Sigmoid colon (tissue), 7 donors: ENCODE results near the gene TPRKB. TPM values are rescaled to one million over a fixed set of nuclear protein-coding genes. Genes with fewer than 3 reads are reported as not detected.
A peak's percentile ranks its signal among the peaks of the same experiment; 100 is the strongest.
"Not testable (repeated sequence)": the region's sequence is repeated elsewhere in the genome, so short reads cannot be mapped to it uniquely, and the experiment has no call there.

Experiments used
- DNase-seq: peaks from one replicate; pipeline ENCODE4 v3.0.0-alpha.2; 2019
- H3K27ac ChIP-seq, 4 donors: fragments of 200-600 bp; sonication (generic); one replicate each; pipeline ENCODE4 v1.5.1; 2016 to 2019; ENCODE audit warnings: mild to moderate bottlenecking in 1 of 4
- H3K27me3 ChIP-seq, 3 donors: fragments of 200-600 bp; sonication (generic); one replicate each; pipeline ENCODE4 v1.5.1; 2019; ENCODE audit warnings: mild to moderate bottlenecking in 1 of 3
- H3K36me3 ChIP-seq, 4 donors: fragments of 200-600 bp; sonication (generic); one replicate each; pipeline ENCODE4 v1.5.1; 2016 to 2019
- H3K4me1 ChIP-seq, 4 donors: fragments of 200-600 bp; sonication (generic); one replicate each; pipeline ENCODE4 v1.5.1; 2017 to 2019
- H3K4me3 ChIP-seq, 4 donors: fragments of 200-600 bp; sonication (generic); one replicate each; pipeline ENCODE4 v1.5.1; 2017 to 2019; ENCODE audit warnings: mild to moderate bottlenecking in 2 of 4, moderate library complexity in 1 of 4
- H3K9me3 ChIP-seq, 4 donors: fragments of 200-600 bp in 3 of 4; sonication (generic) in 3 of 4; one replicate each; pipeline versions ENCODE4 v1.5.1 to v1.6.1; 2013 to 2019
- EP300 ChIP-seq, 4 donors: sonication (generic); formaldehyde crosslinking; IDR thresholded peaks; one replicate each; pipeline ENCODE4 v1.6.1; 2017; ENCODE audit warnings: antibody characterized with exemption in 4 of 4
- POLR2A ChIP-seq, 2 donors: fragments of 450-650 bp; IDR thresholded peaks; one replicate each; pipeline ENCODE4 v1.6.1; 2016; ENCODE audit warnings: antibody characterized with exemption in 2 of 2, mild to moderate bottlenecking in 2 of 2, moderate library complexity in 2 of 2
- POLR2AphosphoS5 ChIP-seq, 4 donors: sonication (generic); formaldehyde crosslinking; IDR thresholded peaks; one replicate each; pipeline ENCODE4 v1.6.1; 2017; ENCODE audit warnings: antibody characterized with exemption in 4 of 4
- WGBS, 2 donors: extraction: QIAGEN DNeasy Blood & Tissue Kit; methylation state at CpG; one replicate each; pipeline ENCODE4 v1.1.7; 2013; 5-methylcytosine and 5-hydroxymethylcytosine counted together
- intact Hi-C: fragments of 100-400 bp; cut with DNase I; formaldehyde crosslinking; loops from one replicate; pipeline ENCODE4 v1.15.1; 2023
- polyA plus RNA-seq, 3 donors: library from polyadenylated mRNA; stranded (reverse); fragments of 200-250 nt; gene quantifications; one replicate each; pipeline ENCODE4 v1.2.3, GENCODE V29; 2013
- total RNA-seq, 4 donors: library from RNA; depleted of rRNA; stranded (reverse); fragments of >200 nt; gene quantifications; one replicate each; pipeline ENCODE4 v1.1.0, GENCODE V29; 2016
- TF ChIP-seq, protein P1 (sequence below), 4 experiments: fragments of 450-650 bp in 3 of 4; fragments of 200-600 bp in 1 of 4; IDR thresholded peaks; one replicate each; pipeline ENCODE4 v1.5.1; 2016 to 2019; ENCODE audit warnings: antibody characterized with exemption in 4 of 4, mild to moderate bottlenecking in 3 of 4, moderate library complexity in 2 of 4
- donor health status: healthy with polysubstance abuse.
- donor health status: Bipolar disorder and iron deficiency.
- donor health status: healthy.

TPRKB gene
- total RNA-seq (10 to 100 TPM; 19.0 to 45.9 (median 40.2) TPM), polyA plus RNA-seq (10 to 100 TPM; 53.8 to 86.2 (median 77.5) TPM)

- WGBS, 2 donors, result 1 to 2% methylated on average over 49 of the region's 49 CpGs
- peaks cover 0 to 28% (median 6%) of the 10 kb centered on the region in 4 donors for H3K36me3 ChIP-seq
- H3K9me3 ChIP-seq, result no peaks in the 10 kb centered on the region
- H3K4me1 ChIP-seq, result peaks cover 0 to 19% (median 14%) of the 10 kb centered on the region in 4 donors
- TF ChIP-seq POLR2A (IDR thresholded peaks at IDR 0.05) (peak; percentile 35 to 39), POLR2AphosphoS5 (IDR thresholded peaks at IDR 0.05) (peak; percentile 64 to 90 (median 89)), EP300 (IDR thresholded peaks at IDR 0.05) (peak in 1 of 4 donors; percentile 33)
- TF ChIP-seq, protein P1, sequence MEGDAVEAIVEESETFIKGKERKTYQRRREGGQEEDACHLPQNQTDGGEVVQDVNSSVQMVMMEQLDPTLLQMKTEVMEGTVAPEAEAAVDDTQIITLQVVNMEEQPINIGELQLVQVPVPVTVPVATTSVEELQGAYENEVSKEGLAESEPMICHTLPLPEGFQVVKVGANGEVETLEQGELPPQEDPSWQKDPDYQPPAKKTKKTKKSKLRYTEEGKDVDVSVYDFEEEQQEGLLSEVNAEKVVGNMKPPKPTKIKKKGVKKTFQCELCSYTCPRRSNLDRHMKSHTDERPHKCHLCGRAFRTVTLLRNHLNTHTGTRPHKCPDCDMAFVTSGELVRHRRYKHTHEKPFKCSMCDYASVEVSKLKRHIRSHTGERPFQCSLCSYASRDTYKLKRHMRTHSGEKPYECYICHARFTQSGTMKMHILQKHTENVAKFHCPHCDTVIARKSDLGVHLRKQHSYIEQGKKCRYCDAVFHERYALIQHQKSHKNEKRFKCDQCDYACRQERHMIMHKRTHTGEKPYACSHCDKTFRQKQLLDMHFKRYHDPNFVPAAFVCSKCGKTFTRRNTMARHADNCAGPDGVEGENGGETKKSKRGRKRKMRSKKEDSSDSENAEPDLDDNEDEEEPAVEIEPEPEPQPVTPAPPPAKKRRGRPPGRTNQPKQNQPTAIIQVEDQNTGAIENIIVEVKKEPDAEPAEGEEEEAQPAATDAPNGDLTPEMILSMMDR (IDR thresholded peaks at IDR 0.05), result no peak
- H3K27ac ChIP-seq, result peak within 1 kb of the TSS; percentile 74 to 80 (median 80)
- DNase-seq, result peak; percentile 98
- H3K4me3 ChIP-seq, result peak within 1 kb of the TSS; percentile 66 to 83 (median 71)
- intact Hi-C loops, result loop anchor here (5.0 to 10.0 kb wide), 3 partner anchors 352 to 720 kb away; partner anchors contain the start of genes ALMS1, CCT7, INO80B and PRADC1
- H3K27me3 ChIP-seq, result no peaks in the 10 kb centered on the region
Measured at GRCh38 chr2:73736855-73737779, at the start of gene TPRKB. TPRKB (minus strand) TSS chr2:73737345; CDS start chr2:73734569, 2,776 bp downstream.

DNA sequence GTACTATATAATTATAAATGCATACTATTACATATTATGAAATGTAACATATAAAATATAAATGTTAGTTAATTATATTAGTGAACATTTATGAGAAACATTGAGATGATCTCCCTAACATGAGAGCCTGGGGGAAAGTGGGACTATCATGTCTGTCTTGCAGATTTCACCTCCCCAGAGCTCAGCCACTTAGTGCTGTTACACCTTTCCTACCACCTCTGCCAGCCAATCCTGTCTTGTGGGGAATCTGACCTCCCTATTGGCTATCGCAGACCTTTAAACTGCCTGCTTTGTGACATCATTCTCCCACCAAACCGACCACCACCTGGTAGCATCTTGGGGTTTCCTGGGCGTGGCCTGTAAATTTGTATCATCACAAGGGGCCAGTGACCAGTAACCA, 46.7 kb upstream of the TPRKB start, which contains the start of gene C2orf78:
Gene C2orf78 (plus strand): TSS at position 301 of the 400 bp plus-strand sequence. CDS start 127 bp downstream, outside the sequence.
- H3K4me3 ChIP-seq, intact Hi-C loops, H3K36me3 ChIP-seq, H3K27me3 ChIP-seq, H3K9me3 ChIP-seq, DNase-seq, H3K27ac ChIP-seq: not testable (repeated sequence)
- peaks cover 0 to 10% (median 6%) of the 10 kb centered on the region in 4 donors for H3K4me1 ChIP-seq
- WGBS, 2 donors, result 56 to 77% methylated on average over 3 of the region's 3 CpGs

DNA sequence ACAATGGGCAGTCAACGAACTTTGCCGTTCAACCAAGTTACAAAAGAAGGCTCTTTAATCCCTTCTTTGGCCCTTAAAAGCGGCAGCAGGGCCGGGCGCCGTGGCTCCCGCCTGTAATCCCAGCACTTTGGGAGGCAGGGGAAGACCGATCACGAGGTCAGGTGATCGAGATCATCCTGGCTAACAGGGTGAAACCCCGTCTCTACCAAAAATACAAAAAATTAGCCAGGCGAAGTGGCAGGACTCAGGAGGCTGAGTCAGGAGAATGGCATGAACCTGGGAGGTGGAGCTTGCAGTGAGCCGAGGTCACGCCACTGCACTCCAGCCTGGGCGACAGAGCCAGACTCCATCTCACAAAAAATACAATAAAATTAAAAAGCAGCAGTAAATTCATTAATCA, 46.3 kb upstream of the TPRKB start:
- peaks cover 0 to 15% (median 10%) of the 10 kb centered on the region in 4 donors for H3K4me1 ChIP-seq
- intact Hi-C loops, H3K9me3 ChIP-seq, H3K27ac ChIP-seq, H3K36me3 ChIP-seq, H3K27me3 ChIP-seq, H3K4me3 ChIP-seq, DNase-seq: not testable (repeated sequence)
- 82 to 84% methylated on average over 15 of the region's 15 CpGs for WGBS, 2 donors

DNA sequence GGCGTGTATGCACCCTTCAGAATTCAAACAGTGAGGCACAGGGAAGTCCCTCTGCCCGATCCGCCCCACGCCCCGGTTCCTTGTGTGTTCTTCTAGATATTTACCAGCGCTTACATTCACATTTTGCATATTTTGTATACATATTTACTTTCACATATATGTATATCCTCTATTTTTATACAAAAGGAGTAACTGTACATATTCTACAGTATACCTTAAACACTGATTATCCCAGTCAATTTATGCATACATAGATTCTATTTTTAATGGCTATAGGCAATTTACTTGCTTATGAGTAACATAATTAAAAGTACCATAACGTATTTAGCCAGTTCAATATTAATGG, 43.1 kb upstream of the TPRKB start:
- no peaks in the 10 kb centered on the region for H3K27me3 ChIP-seq
- TF ChIP-seq EP300 (IDR thresholded peaks at IDR 0.05), result no peak
- no peak for TF ChIP-seq POLR2AphosphoS5 (IDR thresholded peaks at IDR 0.05)
- TF ChIP-seq, protein P1 (IDR thresholded peaks at IDR 0.05), result no peak
- no peak for TF ChIP-seq POLR2A (IDR thresholded peaks at IDR 0.05)
- H3K27ac ChIP-seq, result peak overlapping the region; percentile 84 to 97 (median 88)
- H3K4me3 ChIP-seq, result peak overlapping the region; percentile 63 to 97 (median 76)
- peaks cover 0 to 18% (median 2%) of the 10 kb centered on the region in 4 donors for H3K36me3 ChIP-seq
- DNase-seq, result no peak
- peaks cover 0 to 21% (median 16%) of the 10 kb centered on the region in 4 donors for H3K4me1 ChIP-seq
- intact Hi-C loops, result no loop called here
- no peaks in the 10 kb centered on the region for H3K9me3 ChIP-seq
- 1 to 5% methylated on average over 7 of the region's 7 CpGs for WGBS, 2 donors

- Histone ChIP-seq H3K27me3 (no peaks in the 10 kb centered on the region), H3K4me1 (peaks cover 0 to 21% (median 16%) of the 10 kb centered on the region in 4 donors), H3K36me3 (peaks cover 0 to 23% (median 3%) of the 10 kb centered on the region in 4 donors), H3K9me3 (no peaks in the 10 kb centered on the region), H3K4me3 (peak within 1 kb of the TSS; percentile 63 to 97 (median 76)), H3K27ac (peak within 1 kb of the TSS; percentile 84 to 97 (median 88))
- intact Hi-C loops, result no loop called here
- peak; percentile 97 for DNase-seq
- TF ChIP-seq POLR2AphosphoS5 (IDR thresholded peaks at IDR 0.05) (peak; percentile 95 to 98 (median 97)), EP300 (IDR thresholded peaks at IDR 0.05) (no peak), POLR2A (IDR thresholded peaks at IDR 0.05) (peak; percentile 78 to 86)
- TF ChIP-seq, protein P1 (IDR thresholded peaks at IDR 0.05), result peak; percentile 72 to 91 (median 84)
- WGBS, 2 donors, result 0% methylated on average over 40 of the region's 40 CpGs
Measured at GRCh38 chr2:73779467-73780236, 42.5 kb upstream of the TPRKB start, which contains the start of gene DUSP11. DUSP11 (minus strand) TSS chr2:73780103; CDS start chr2:73779974, 129 bp downstream.

DNA sequence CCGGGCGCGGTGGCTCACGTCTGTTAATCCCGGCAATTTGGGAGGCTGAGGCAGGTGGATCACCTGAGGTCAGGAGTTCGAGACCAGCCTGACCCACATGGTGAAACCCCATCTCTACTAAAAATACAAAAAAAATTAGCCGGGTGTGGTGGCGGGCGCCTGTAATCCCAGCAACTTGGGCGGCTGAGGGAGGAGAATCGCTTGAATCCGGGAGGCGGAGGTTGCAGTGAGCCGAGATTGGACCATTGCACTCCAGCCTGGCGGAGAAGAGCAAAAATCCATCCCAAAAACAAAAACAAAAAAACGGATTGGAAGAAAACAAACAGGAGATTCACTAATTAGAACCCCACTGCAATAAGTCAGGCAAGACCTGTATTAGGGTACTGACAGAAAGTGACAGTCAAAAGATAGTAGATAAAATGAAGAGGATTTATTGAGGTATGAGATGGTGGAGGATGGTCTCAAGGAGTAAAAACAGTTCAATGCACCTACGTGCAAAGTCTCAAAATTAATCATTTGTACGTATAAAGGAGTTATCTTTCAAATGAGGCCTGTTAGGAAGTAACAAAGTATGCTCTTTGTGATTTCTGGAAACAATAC, 41.8 kb upstream of the TPRKB start:
- DNase-seq, H3K9me3 ChIP-seq, intact Hi-C loops, H3K27me3 ChIP-seq: not testable (repeated sequence)
- H3K27ac ChIP-seq, result peak overlapping the region; percentile 84 to 97 (median 88)
- peak overlapping the region; percentile 63 to 97 (median 76) for H3K4me3 ChIP-seq
- peaks cover 0 to 30% (median 6%) of the 10 kb centered on the region in 4 donors for H3K36me3 ChIP-seq
- WGBS, 2 donors, result 71 to 74% methylated on average over 18 of the region's 18 CpGs
- peaks cover 0 to 21% (median 16%) of the 10 kb centered on the region in 4 donors for H3K4me1 ChIP-seq
